Bronchial epithelial cell (primary cell): ENCODE data around the gene NRK. TPM values are rescaled to one million over a fixed set of nuclear protein-coding genes. Genes with fewer than 3 reads are reported as not detected.
"Not testable (repeated sequence)": the region's sequence is repeated elsewhere in the genome, so short reads cannot be mapped to it uniquely, and the experiment has no call there.

Source experiments
- DNase-seq: peaks from one replicate; pipeline ENCODE4 v3.0.0-alpha.2; 2010; ENCODE audit warnings: low read depth
- FAIRE-seq: peaks from 2 replicates; lab custom pipeline; 2011; peaks lifted over from hg19 to GRCh38; lab: Jason Lieb, UNC
- H3K27me3 ChIP-seq: 2 replicates; pipeline ENCODE4 v1.5.1; 2011; ENCODE audit warnings: low read length; ENCODE audit not compliant: control insufficient read depth, insufficient read depth
- H3K36me3 ChIP-seq: 2 replicates; pipeline ENCODE4 v1.5.1; 2011; ENCODE audit warnings: low read length; ENCODE audit not compliant: control insufficient read depth, insufficient read depth
- H3K4me3 ChIP-seq: 2 replicates; pipeline ENCODE4 v1.5.1; 2011; ENCODE audit warnings: mild to moderate bottlenecking, low read depth, low read length, control low read depth
- total RNA-seq: library from RNA; depleted of rRNA; stranded (reverse); fragments of >200 nt; gene quantifications from 2 replicates; pipeline ENCODE4 v1.2.1, GENCODE V29; 2014
- TF ChIP-seq, protein P1 (sequence below): IDR thresholded peaks from 2 replicates; pipeline ENCODE4 v1.5.1; 2011; ENCODE audit warnings: mild to moderate bottlenecking, moderate library complexity, low read length, control low read depth, inconsistent platforms; ENCODE audit not compliant: insufficient read depth, severe bottlenecking

The NRK gene
- total RNA-seq, 1 donor from 2014 or later: not detected

DNA sequence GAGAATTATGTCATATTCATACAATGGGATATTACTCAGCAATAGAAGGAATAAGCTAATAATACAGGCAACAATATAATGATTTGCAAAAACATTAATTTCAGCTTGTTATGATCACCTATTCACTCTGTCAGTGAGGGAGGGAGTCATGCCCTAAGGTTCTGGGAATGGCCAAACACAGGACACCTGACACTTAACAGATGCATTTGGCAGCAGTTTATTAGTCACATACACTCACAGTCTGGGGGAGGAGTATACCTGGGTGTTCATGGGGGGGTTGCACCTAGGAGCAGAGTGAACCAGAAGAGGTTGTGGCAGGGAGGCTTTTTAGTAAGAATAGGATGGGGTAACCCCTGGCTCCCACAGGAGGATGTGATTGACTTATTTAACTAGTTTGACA, 177.9 kb downstream of the NRK start:
- no peaks in the 10 kb centered on the region for H3K27me3 ChIP-seq
- H3K36me3 ChIP-seq: no peaks in the 10 kb centered on the region
- TF ChIP-seq, protein P1, sequence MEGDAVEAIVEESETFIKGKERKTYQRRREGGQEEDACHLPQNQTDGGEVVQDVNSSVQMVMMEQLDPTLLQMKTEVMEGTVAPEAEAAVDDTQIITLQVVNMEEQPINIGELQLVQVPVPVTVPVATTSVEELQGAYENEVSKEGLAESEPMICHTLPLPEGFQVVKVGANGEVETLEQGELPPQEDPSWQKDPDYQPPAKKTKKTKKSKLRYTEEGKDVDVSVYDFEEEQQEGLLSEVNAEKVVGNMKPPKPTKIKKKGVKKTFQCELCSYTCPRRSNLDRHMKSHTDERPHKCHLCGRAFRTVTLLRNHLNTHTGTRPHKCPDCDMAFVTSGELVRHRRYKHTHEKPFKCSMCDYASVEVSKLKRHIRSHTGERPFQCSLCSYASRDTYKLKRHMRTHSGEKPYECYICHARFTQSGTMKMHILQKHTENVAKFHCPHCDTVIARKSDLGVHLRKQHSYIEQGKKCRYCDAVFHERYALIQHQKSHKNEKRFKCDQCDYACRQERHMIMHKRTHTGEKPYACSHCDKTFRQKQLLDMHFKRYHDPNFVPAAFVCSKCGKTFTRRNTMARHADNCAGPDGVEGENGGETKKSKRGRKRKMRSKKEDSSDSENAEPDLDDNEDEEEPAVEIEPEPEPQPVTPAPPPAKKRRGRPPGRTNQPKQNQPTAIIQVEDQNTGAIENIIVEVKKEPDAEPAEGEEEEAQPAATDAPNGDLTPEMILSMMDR: no peak
- DNase-seq (no peak), FAIRE-seq (no peak)
- H3K4me3 ChIP-seq: no peak overlapping the region

DNA sequence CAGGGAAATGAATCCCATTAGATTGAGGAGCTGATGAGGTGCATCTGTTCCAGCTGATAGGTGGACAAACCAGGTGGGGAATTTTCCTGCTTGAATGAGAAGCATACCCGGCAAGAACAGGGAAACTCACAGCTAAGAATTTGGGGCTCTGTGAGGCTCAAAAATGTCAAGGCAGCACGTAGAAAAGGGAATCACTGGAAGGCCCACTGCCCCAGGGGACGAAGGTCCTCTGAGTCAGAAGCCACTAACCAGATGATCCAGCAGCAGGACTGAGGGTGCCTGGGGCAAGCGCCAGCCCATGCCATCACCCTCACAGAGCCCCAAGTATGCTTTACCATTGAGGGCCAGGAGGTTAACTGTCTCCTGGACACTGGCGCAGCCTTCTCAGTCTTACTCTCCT, 178.3 kb downstream of the NRK start:
- H3K4me3 ChIP-seq, FAIRE-seq, DNase-seq, H3K27me3 ChIP-seq, H3K36me3 ChIP-seq: not testable (repeated sequence)

- Histone ChIP-seq H3K27me3 (no peaks in the 10 kb centered on the region), H3K36me3 (no peaks in the 10 kb centered on the region), H3K4me3 (no peak overlapping the region)
- FAIRE-seq (no peak), DNase-seq (no peak)
- TF ChIP-seq, protein P1: no peak
These were observed 183.3 kb downstream of the NRK start for GRCh38 chrX:106005684-106006083.

GRCh38 chrX:106007815-106008214, 185.5 kb downstream of the NRK start:
- no peaks in the 10 kb centered on the region for H3K36me3 ChIP-seq
- no peak for FAIRE-seq

More at GRCh38 chrX:106007815-106008214, 185.5 kb downstream of the NRK start:
- H3K27me3 ChIP-seq: no peaks in the 10 kb centered on the region
- DNase-seq: no peak
- TF ChIP-seq, protein P1: no peak
- no peak overlapping the region for H3K4me3 ChIP-seq

Other genes starting within 250 kb of the NRK start
- not detected in 2 replicates for gene SERPINA7, start 216.2 kb downstream of the NRK start, total RNA-seq